NCI-H1417 treated with DMSO at 0.1 percent for 48 hours (cell line): ENCODE results near the gene UPK3B.
"Not testable (repeated sequence)": the region's sequence is repeated elsewhere in the genome, so short reads cannot be mapped to it uniquely, and the experiment has no call there.

ENCODE experiments used
- DNase-seq: peaks from one replicate; lab custom pipeline; 2025; lab: John Stamatoyannopoulos, UW

Gene UPK3B

DNA sequence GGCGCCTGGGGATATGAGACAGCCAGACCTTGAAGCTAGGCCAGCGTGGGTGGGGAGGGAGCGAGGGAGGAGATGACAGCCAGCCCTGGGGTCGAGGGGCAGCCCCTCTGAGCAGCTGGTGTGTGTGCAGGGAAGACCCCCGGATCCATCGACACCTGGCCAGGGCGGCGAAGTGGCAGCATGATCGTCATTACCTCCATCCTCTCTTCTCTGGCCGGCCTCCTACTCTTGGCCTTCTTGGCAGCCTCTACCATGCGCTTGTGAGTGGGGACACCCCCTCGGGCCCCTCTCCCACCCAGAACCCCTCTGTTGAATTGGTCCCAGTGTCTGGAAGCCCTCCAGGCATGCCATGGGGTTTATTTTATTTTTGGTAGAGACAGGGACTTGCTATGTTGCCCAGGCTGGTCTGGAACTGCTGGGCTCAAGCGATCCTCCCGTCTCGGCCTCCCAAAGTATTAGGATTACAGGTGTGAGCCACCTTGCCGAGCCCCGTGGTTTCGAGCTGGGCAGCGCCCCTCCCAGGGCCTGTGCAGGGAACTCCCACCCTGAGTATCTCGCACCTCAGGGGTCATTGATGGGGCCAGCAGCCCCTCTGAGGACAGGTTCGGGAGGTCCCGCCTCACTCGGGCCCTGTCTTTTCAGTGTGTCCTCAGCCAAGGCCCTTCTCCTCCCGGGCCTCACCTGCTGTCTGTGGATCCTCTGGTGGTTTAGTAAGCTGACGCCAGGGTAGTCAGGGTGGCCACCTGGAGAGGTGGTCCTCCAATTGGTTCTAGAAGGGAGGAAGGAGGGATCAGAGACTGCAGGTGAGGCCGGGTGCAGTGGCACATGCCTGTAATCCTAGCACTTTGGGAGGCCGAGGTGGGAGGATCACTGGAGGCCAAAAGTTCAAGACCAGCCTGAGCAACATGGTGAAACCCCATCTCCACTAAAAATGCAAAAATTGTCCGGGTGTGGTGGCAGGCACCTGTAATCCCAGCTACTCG, 3.8 kb downstream of the UPK3B start:
- no peak for DNase-seq

DNA sequence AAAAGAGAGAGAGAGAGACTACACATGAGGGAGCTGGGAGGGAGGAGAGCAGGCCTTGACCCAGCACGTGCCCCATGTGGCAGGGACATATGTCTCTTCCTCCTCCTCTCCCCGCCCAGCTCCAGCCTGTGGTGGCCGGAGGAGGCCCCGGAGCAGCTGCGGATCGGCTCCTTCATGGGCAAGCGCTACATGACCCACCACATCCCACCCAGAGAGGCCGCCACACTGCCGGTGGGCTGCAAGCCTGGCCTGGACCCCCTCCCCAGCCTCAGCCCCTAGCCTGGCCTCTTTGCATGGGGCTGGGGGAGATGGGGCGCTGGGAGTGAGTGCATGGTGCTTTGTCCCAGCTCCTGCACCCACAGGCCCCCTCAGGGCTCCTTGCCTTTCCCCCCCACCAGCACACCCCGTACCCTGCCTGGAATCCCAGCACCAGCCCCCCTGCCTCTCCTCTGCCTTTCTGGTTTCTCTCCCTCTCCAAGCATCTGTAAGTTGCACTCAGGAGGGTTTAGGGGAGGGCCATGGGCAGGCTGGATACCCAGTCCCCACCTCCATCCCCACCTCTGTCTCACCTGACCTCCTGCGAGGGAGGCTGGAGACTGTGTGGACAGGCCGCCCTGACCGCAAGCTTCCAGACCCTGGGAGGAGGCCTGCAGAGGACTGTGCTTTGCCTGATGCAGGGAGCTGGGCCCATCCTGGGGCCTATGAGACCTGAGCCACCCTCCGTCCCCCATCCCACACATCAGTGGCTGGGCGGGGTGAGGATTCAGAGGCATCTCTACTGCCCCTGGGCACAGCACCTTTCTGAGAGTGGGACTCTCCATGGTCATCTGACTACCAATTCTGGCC, 4.8 kb downstream of the UPK3B start:
- DNase-seq = no peak

GRCh38 chr7:76515999-76516443, 5.7 kb downstream of the UPK3B start:
- DNase-seq = no peak

- not testable (repeated sequence) for DNase-seq
Observed at GRCh38 chr7:76516932-76517331, 6.6 kb downstream of the UPK3B start.

GRCh38 chr7:76526183-76526582, 15.8 kb downstream of the UPK3B start:
- not testable (repeated sequence) for DNase-seq

DNA sequence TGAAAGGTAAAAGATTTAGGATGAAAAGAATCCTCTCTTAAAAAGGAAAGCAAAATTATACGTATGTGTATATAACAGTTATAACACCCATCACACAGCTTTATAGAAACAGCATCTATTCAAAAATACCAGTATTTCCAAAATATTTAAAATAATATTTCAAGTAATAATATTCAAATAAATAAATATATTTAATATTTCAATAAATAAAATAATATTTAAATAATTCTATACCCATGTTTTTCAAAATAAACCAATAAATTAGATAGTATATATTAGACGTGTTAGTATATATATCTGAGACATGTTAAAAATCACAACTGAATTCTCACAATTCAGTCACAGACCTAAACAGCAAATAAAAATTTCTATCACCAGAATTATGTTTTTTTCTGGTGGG, 21.3 kb downstream of the UPK3B start:
- DNase-seq = not testable (repeated sequence)

DNA sequence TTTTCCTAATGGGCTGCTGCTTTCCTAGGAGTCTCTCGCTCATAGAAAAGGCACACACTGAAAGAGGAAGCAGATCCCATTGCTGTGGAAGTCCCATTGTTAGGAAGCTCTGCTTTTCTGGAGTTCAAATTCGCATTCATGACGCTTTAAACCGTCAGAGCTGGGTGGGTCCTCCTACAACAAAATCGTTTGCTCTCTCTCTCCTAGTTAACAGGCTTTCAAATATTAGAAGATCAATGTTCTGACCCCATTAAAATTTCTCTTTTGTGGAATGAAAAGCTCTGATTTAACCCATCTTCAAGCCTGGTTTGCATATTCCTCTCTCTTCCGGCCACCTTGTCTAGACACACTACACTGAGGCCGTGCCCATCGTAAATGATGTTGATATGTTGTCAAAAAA, 32.8 kb downstream of the UPK3B start, which contains the start of gene SPDYE16:
Gene SPDYE16 (minus strand): TSS at position 101 of the 400 bp plus-strand sequence. CDS start 1,838 bp downstream, outside the sequence.
- not testable (repeated sequence) for DNase-seq

DNA sequence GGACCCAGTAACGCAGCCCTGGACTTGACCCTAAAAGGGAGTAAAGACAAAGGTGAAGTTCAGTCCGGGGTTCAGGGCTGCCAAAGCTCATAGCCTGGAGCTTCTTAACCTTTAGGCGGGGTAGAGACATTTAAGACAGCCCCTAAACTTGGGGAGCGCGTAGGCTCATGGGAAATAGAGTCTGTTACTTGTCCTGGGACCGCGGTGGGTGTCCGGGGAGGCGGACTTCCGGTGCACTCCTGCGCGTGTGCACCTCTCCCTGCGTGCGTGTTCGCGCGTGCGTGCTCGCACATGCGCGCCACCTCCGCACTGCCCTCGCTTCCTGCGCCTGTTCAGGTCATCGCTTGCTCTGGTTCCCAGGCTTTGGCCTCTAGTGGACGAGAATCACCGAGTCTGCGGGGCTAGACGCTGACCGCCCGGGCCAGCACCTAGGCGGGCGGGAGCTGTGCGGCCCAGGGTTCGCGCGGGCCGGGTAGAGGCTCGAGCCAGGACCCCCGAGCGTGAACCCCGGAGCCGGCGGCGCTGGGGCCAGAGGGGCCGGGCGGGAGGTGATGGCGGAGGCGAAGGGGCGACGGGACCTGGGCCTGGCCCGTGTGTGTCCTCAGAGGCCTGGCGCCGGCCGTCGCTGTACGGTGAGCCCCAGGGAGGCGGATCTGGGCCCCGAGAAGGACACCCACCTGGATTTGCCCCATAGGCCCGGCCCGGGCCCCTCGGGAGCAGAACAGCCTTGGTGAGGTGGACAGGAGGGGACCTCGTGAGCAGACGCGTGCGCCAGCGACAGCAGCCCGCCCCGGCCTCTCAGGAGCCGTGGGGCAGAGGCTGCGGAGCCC, 38.9 kb downstream of the UPK3B start:
- peak; percentile 31 for DNase-seq

GRCh38 chr7:76549855-76550248, 39.5 kb downstream of the UPK3B start:
- not testable (repeated sequence) for DNase-seq

- DNase-seq = not testable (repeated sequence)
Observed at GRCh38 chr7:76551992-76552391, 41.6 kb downstream of the UPK3B start.

DNA sequence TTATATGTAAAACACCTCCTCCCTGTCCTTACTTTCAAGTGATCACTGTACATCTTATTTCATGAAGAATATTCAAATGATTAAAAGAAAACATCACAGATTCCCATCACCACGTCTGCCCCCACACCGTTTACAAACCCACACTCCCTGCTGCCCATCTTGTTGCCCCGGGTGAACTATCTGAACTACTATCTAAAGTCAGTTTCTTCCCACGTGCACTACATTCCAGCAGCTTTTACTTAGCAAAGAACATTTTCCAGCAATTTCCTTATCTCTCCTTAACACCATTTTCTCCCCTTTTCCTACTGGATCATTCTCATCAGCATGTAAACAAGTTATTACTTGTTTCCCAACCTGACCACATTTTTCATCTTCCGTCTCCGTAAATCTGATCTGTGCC, 49.3 kb downstream of the UPK3B start:
- not testable (repeated sequence) for DNase-seq

GRCh38 chr7:76560157-76560556, 49.8 kb downstream of the UPK3B start:
- not testable (repeated sequence) for DNase-seq

DNA sequence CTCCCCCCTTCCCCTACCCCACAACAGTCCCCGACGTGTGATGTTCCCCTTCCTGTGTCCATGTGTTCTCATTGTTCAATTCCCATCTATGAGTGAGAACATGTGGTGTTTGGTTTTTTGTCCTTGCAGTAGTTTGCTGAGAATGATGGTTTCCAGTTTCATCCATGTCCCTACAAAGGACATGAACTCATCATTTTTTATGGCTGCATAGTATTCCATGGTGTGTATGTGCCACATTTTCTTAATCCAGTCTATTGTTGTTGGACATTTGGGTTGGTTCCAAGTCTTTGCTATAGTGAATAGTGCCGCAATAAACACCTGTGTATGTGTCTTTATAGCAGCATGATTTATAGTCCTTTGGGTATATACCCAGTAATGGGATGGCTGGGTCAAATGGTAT, 51.0 kb downstream of the UPK3B start:
- DNase-seq = not testable (repeated sequence)

DNA sequence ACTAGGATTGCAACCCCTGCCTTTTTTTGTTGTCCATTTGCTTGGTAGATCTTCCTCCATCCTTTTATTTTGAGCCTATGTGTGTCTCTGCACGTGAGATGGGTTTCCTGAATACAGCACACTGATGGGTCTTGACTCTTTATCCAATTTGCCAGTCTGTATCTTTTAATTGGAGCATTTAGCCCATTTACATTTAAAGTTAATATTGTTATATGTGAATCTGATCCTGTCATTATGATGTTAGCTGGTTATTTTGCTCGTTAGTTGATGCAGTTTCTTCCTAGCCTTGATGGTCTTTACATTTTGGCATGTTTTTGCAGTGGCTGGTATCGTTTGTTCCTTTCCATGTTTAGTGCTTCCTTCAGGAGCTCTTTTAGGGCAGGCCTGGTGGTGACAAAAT, 54.6 kb downstream of the UPK3B start:
- DNase-seq = not testable (repeated sequence)
